B cell (primary cell): ENCODE results near the gene S100A7.
"Not testable (repeated sequence)": the region's sequence is repeated elsewhere in the genome, so short reads cannot be mapped to it uniquely, and the experiment has no call there.

Source experiments
- CTCF ChIP-seq: fragments of 200-600 bp; IDR thresholded peaks from one replicate; pipeline ENCODE4 v1.8.0; 2022; ENCODE audit warnings: antibody characterized with exemption, mild to moderate bottlenecking
- EZH2 ChIP-seq: IDR thresholded peaks from 2 replicates; pipeline ENCODE4 v1.6.1; 2012; ENCODE audit warnings: borderline replicate concordance, low read depth, mild to moderate bottlenecking, moderate library complexity, low read length; ENCODE audit not compliant: insufficient read depth, poor library complexity, severe bottlenecking

DNA sequence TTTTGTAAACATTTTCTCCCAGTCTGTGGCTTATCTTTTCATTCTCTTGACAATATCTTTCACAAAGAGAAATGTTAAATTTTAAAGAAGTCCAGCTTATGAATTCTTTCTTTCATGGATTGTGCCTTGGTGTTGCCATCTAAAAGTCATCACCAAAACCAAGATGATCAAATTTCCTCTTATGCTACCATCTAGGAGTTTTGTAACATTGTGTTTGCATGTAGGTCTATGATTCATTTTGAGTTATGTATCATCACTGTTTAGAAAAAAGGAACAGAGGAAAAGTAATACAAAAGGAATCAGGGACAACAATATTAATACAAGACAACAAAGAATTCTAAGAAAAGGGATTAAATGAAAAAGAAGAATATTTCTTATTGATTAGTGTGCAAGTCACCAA lies 2.3 kb upstream of the S100A7 start:
- not testable (repeated sequence) for TF ChIP-seq EZH2, CTCF
